HepG2 (cell line): ENCODE results near the gene RBM47. TPM values are rescaled to one million over a fixed set of nuclear protein-coding genes. Genes with fewer than 3 reads are reported as not detected.

ENCODE experiments used
- CREB1 ChIP-seq, 2 experiments: fragments of 450-650 bp in 1 of 2; IDR thresholded peaks; 2 replicates each; pipeline ENCODE4 v1.6.1; 2016 to 2017; ENCODE audit warnings: control low read depth in 1 of 2, mild to moderate bottlenecking in 1 of 2, missing compliant biosample characterization in 1 of 2, missing genetic modification characterization in 1 of 2
- GZF1 ChIP-seq: sonication (generic); formaldehyde crosslinking; IDR thresholded peaks from 2 replicates; pipeline ENCODE4 v1.5.1; 2020; ENCODE audit warnings: mild to moderate bottlenecking, missing genetic modification reagents
- HHEX ChIP-seq: IDR thresholded peaks from 2 replicates; pipeline ENCODE4 v1.6.1; 2016; ENCODE audit warnings: control low read depth
- HINFP ChIP-seq: sonication (generic); formaldehyde crosslinking; IDR thresholded peaks from 2 replicates; pipeline ENCODE4 v1.4.0; 2020; ENCODE audit warnings: low read depth, mild to moderate bottlenecking, missing genetic modification reagents
- MYPOP ChIP-seq: sonication (generic); formaldehyde crosslinking; IDR thresholded peaks from 2 replicates; pipeline ENCODE4 v1.8.1; 2023; ENCODE audit warnings: mild to moderate bottlenecking, moderate library complexity, missing genetic modification reagents
- RXRB ChIP-seq: IDR thresholded peaks from 2 replicates; pipeline ENCODE4 v1.6.1; 2016; ENCODE audit warnings: borderline replicate concordance, missing genetic modification reagents, missing compliant biosample characterization
- TBL1XR1 ChIP-seq: fragments of 150-350 bp; IDR thresholded peaks from 2 replicates; pipeline ENCODE4 v1.6.1; 2014; ENCODE audit warnings: borderline replicate concordance, low read length; ENCODE audit not compliant: partially characterized antibody
- TFAP4 ChIP-seq: sonication (generic); IDR thresholded peaks from 2 replicates; pipeline ENCODE4 v1.6.1; 2016; ENCODE audit warnings: low read depth, borderline replicate concordance
- ZNF12 ChIP-seq: sonication (generic); formaldehyde crosslinking; IDR thresholded peaks from 2 replicates; pipeline ENCODE4 v1.5.0; 2020; ENCODE audit warnings: missing genetic modification reagents
- ZNF160 ChIP-seq: sonication (generic); formaldehyde crosslinking; IDR thresholded peaks from 2 replicates; pipeline ENCODE4 v1.8.0; 2022; ENCODE audit warnings: mild to moderate bottlenecking, inconsistent platforms, missing genetic modification reagents
- ZNF331 ChIP-seq: sonication (generic); formaldehyde crosslinking; IDR thresholded peaks from 2 replicates; pipeline ENCODE4 v1.4.0; 2020; ENCODE audit warnings: missing genetic modification reagents
- ZNF354B ChIP-seq: sonication (generic); formaldehyde crosslinking; IDR thresholded peaks from 2 replicates; pipeline ENCODE4 v1.8.0; 2022; ENCODE audit warnings: mild to moderate bottlenecking, missing genetic modification reagents
- ZNF816 ChIP-seq: sonication (generic); formaldehyde crosslinking; IDR thresholded peaks from 2 replicates; pipeline ENCODE4 v1.8.0; 2022; ENCODE audit warnings: missing genetic modification reagents, mild to moderate bottlenecking, borderline replicate concordance
- polyA plus RNA-seq, 8 experiments: library from polyadenylated mRNA; depleted of rRNA in 3 of 8; stranded (reverse) in 7 of 8; unstranded in 1 of 8; fragments of >200 nt; fragmentation: Illumina TruSeq in 4 of 8; extraction: Trizol in 4 of 8; gene quantifications; 2 replicates each; pipeline versions ENCODE4 v1.2.1 to v1.2.3, GENCODE V29; 2011 to 2016; ENCODE audit warnings: low read depth in 4 of 8, missing spikeins in 1 of 8, mixed read lengths in 1 of 8; ENCODE audit not compliant: insufficient read depth in 1 of 8
- total RNA-seq, 5 experiments: library from RNA; depleted of rRNA; stranded (reverse); fragments of >200 nt; fragmentation: Illumina TruSeq; extraction: Trizol; gene quantifications; 2 replicates each; pipeline ENCODE4 v1.2.3, GENCODE V29; 2016; ENCODE audit warnings: low read depth in 1 of 5

The RBM47 gene
- total and polyA plus RNA-seq, 2 of the 13 experiments (the other 11 are each of a cell fraction or from before 2014, with no cell fraction given), result 1.2 to 2.5 TPM

- TF ChIP-seq ZNF12 (CRISPR knock-in tag) (peak; percentile 37; the same call in 1 of the 2 replicates), ZNF331 (CRISPR knock-in tag) (peak; percentile 57; the same call in 1 of the 2 replicates), TBL1XR1 (no peak), TFAP4 (no peak), CREB1 (IDR thresholded peaks at IDR 0.05) (no peak), CREB1 (CRISPR knock-in tag; IDR thresholded peaks at IDR 0.05) (peak; percentile 49), HHEX (no peak), ZNF354B (CRISPR knock-in tag) (no peak), ZNF816 (CRISPR knock-in tag) (no peak), ZNF160 (CRISPR knock-in tag) (no peak), RXRB (CRISPR knock-in tag) (peak; percentile 86), GZF1 (CRISPR knock-in tag) (peak; percentile 73; the same call in 1 of the 2 replicates), MYPOP (CRISPR knock-in tag) (peak; percentile 41; the same call in 1 of the 2 replicates), HINFP (CRISPR knock-in tag) (no peak)
Observed at GRCh38 chr4:40418430-40419230, 211.0 kb downstream of the RBM47 start (continued).
